ENCODE measurements around the gene RDX. TPM values are rescaled to one million over a fixed set of nuclear protein-coding genes. Genes with fewer than 3 reads are reported as not detected.

RDX gene
- total and polyA plus RNA-seq, 2 of the 13 experiments (the other 11 are each of a cell fraction or from before 2014, with no cell fraction given), result 20.7 to 63.1 TPM

GRCh38 chr11:110190885-110191284, 105.5 kb downstream of the RDX start:
- Histone ChIP-seq H3K9me3 (ENCODE audit: low read length) (no peaks in the 10 kb centered on the region), H3K79me2 (ENCODE audit: insufficient read depth, low read length) (no peaks in the 10 kb centered on the region), H3K27me3 (ENCODE audit: control insufficient read depth in 1 of 2, insufficient read depth in 2 of 2, low read length in 2 of 2) (no peaks in the 10 kb centered on the region), H4K20me1 (ENCODE audit: insufficient read depth, low read length) (no peaks in the 10 kb centered on the region), H3K4me3 (replicated peaks in 1 of 3; ENCODE audit: insufficient read depth in 1 of 3, low read depth in 2 of 3, low read length in 3 of 3) (no peak overlapping the region), H3K27ac (ENCODE audit: extremely low read length, insufficient read depth, low read length) (no peak overlapping the region), H3K4me1 (ENCODE audit: insufficient read depth, low read length) (no peaks in the 10 kb centered on the region), H3K9ac (ENCODE audit: insufficient read depth, low read depth, low read length) (no peak overlapping the region), H3K36me3 (replicated peaks in 1 of 2; ENCODE audit: control insufficient read depth in 1 of 2, insufficient read depth in 2 of 2, low read length in 2 of 2) (no peaks in the 10 kb centered on the region), H3K4me2 (ENCODE audit: low read depth, low read length) (no peak overlapping the region), H2AFZ (ENCODE audit: low read length) (no peak overlapping the region)
- WGBS (ENCODE audit: low lambda C conversion rate), result 0% methylated on average over 1 of the region's 1 CpG
- BruUV-seq (replicated peaks), result no TSS peak
- FAIRE-seq (no peak), ATAC-seq (no peak), DNase-seq (ENCODE audit: low spot score) (no peak)
- CTCF ChIA-PET (ENCODE audit: low intra/inter-chr PET ratio, low total read pairs), result no interaction called here
- TF ChIP-seq ZNF383 (CRISPR knock-in tag; IDR thresholded peaks at IDR 0.05; ENCODE audit: borderline replicate concordance) (no peak), HDAC6 (IDR thresholded peaks at IDR 0.05; ENCODE audit: low read depth, low read length) (no peak)
- TF ChIP-seq, protein P1, sequence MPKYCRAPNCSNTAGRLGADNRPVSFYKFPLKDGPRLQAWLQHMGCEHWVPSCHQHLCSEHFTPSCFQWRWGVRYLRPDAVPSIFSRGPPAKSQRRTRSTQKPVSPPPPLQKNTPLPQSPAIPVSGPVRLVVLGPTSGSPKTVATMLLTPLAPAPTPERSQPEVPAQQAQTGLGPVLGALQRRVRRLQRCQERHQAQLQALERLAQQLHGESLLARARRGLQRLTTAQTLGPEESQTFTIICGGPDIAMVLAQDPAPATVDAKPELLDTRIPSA (CRISPR knock-in tag; IDR thresholded peaks at IDR 0.05; ENCODE audit: borderline replicate concordance), result no peak
- TF ChIP-seq, protein P2, sequence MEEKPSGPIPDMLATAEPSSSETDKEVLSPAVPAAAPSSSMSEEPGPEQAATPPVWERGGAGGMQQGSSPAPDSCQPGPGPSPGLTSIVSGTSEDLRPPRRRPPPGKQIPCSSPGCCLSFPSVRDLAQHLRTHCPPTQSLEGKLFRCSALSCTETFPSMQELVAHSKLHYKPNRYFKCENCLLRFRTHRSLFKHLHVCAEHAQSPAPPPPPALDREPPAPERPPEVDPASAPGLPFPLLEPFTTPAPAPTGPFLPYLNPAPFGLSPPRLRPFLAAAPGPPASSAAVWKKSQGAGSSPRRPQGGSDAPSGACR (CRISPR knock-in tag; IDR thresholded peaks at IDR 0.05), result no peak
- POLR2A ChIA-PET, result no interaction called here
- in situ Hi-C loops (cut with HindIII; ENCODE audit: extremely low pct_ligation_motif_present, low pct_unique_long_range_greater_than_20kb), result no loop called here
- intact Hi-C loops (cut with micrococcal nuclease; ENCODE audit: unreplicated experiment), result no loop called here

GRCh38 chr11:110187731-110188130, 108.7 kb downstream of the RDX start:
- no peak for ATAC-seq
- POLR2A ChIA-PET, result no interaction called here
- Histone ChIP-seq H4K20me1 (ENCODE audit: insufficient read depth, low read length) (no peaks in the 10 kb centered on the region), H3K4me3 (replicated peaks in 1 of 3; ENCODE audit: insufficient read depth in 1 of 3, low read depth in 2 of 3, low read length in 3 of 3) (no peak overlapping the region), H3K27me3 (ENCODE audit: control insufficient read depth in 1 of 2, insufficient read depth in 2 of 2, low read length in 2 of 2) (no peaks in the 10 kb centered on the region), H3K9ac (ENCODE audit: insufficient read depth, low read depth, low read length) (no peak overlapping the region), H3K4me1 (ENCODE audit: insufficient read depth, low read length) (no peaks in the 10 kb centered on the region), H3K27ac (ENCODE audit: extremely low read length, insufficient read depth, low read length) (no peak overlapping the region), H3K36me3 (replicated peaks in 1 of 2; ENCODE audit: control insufficient read depth in 1 of 2, insufficient read depth in 2 of 2, low read length in 2 of 2) (no peaks in the 10 kb centered on the region), H2AFZ (ENCODE audit: low read length) (no peak overlapping the region), H3K4me2 (ENCODE audit: low read depth, low read length) (no peak overlapping the region), H3K9me3 (ENCODE audit: low read length) (no peaks in the 10 kb centered on the region), H3K79me2 (ENCODE audit: insufficient read depth, low read length) (no peaks in the 10 kb centered on the region)
- intact Hi-C loops (cut with micrococcal nuclease; ENCODE audit: unreplicated experiment), result no loop called here
- CTCF ChIA-PET (ENCODE audit: low intra/inter-chr PET ratio, low total read pairs), result no interaction called here
- 51% methylated on average over 6 of the region's 6 CpGs for WGBS (ENCODE audit: low lambda C conversion rate)
- no peak for FAIRE-seq
- no TSS peak for BruUV-seq (replicated peaks)
- in situ Hi-C loops (cut with HindIII; ENCODE audit: extremely low pct_ligation_motif_present, low pct_unique_long_range_greater_than_20kb), result no loop called here
- DNase-seq (ENCODE audit: low spot score), result no peak
- TF ChIP-seq GABPA (IDR thresholded peaks at IDR 0.05; ENCODE audit: low read depth, low read length) (no peak), GABPA (CRISPR knock-in tag; IDR thresholded peaks at IDR 0.05; ENCODE audit: low read depth) (no peak), ISX (CRISPR knock-in tag; conservative IDR thresholded peaks at IDR 0.05) (no peak), KLF13 (CRISPR knock-in tag; IDR thresholded peaks at IDR 0.05) (no peak)
- TF ChIP-seq, protein P3, sequence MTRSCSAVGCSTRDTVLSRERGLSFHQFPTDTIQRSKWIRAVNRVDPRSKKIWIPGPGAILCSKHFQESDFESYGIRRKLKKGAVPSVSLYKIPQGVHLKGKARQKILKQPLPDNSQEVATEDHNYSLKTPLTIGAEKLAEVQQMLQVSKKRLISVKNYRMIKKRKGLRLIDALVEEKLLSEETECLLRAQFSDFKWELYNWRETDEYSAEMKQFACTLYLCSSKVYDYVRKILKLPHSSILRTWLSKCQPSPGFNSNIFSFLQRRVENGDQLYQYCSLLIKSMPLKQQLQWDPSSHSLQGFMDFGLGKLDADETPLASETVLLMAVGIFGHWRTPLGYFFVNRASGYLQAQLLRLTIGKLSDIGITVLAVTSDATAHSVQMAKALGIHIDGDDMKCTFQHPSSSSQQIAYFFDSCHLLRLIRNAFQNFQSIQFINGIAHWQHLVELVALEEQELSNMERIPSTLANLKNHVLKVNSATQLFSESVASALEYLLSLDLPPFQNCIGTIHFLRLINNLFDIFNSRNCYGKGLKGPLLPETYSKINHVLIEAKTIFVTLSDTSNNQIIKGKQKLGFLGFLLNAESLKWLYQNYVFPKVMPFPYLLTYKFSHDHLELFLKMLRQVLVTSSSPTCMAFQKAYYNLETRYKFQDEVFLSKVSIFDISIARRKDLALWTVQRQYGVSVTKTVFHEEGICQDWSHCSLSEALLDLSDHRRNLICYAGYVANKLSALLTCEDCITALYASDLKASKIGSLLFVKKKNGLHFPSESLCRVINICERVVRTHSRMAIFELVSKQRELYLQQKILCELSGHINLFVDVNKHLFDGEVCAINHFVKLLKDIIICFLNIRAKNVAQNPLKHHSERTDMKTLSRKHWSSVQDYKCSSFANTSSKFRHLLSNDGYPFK (CRISPR knock-in tag; IDR thresholded peaks at IDR 0.05; ENCODE audit: borderline replicate concordance), result no peak

Data from HepG2 (cell line).